Measurements from ENCODE around the gene DISC1. TPM values are rescaled to one million over a fixed set of nuclear protein-coding genes. Genes with fewer than 3 reads are reported as not detected.

DISC1 gene
- total and polyA plus RNA-seq, 2 donors (not counting 3 experiments of a cell fraction or from before 2014, with no cell fraction given), result 3.3 to 14.7 TPM

GRCh38 chr1:231882333-231882732 is 255.7 kb downstream of the DISC1 start:
- Histone ChIP-seq H3K27ac (ENCODE audit: insufficient read depth, low read depth, low read length) (no peak overlapping the region), H3K9me3 (replicated peaks; ENCODE audit: control insufficient read depth, insufficient read depth, low read length) (no peaks in the 10 kb centered on the region), H3K4me2 (ENCODE audit: insufficient read depth, low read length) (no peak overlapping the region), H3K4me3 (replicated peaks in 1 of 3; ENCODE audit: insufficient read depth in 1 of 3, low read depth in 1 of 3, low read length in 3 of 3) (no peak overlapping the region), H2AFZ (ENCODE audit: low read depth, low read length) (no peak overlapping the region), H3K79me2 (ENCODE audit: control insufficient read depth, insufficient read depth, low read length) (no peaks in the 10 kb centered on the region), H3K9me1 (replicated peaks; ENCODE audit: control insufficient read depth, extremely low read depth, insufficient read depth, low read length) (no peaks in the 10 kb centered on the region), H4K20me1 (replicated peaks; ENCODE audit: control insufficient read depth, extremely low read depth, insufficient read depth, low read length) (no peaks in the 10 kb centered on the region), H3K4me1 (ENCODE audit: control insufficient read depth, extremely low read depth, insufficient read depth, low read length) (peaks cover 17% of the 10 kb centered on the region), H3K27me3 (ENCODE audit: control insufficient read depth in 2 of 2, insufficient read depth in 2 of 2, low read length in 2 of 2) (no peaks in the 10 kb centered on the region), H3K9ac (replicated peaks; ENCODE audit: extremely low read depth, insufficient read depth, low read length) (no peak overlapping the region), H3K36me3 (ENCODE audit: control insufficient read depth in 2 of 2, extremely low read depth in 1 of 2, insufficient read depth in 2 of 2, low read length in 2 of 2) (no peaks in the 10 kb centered on the region)
- dilution Hi-C loops (cut with MboI; ENCODE audit: extremely low pct_ligation_motif_present, low sequenced_read_pairs), result no loop called here
- DNase-seq (ENCODE audit: low read depth, low spot score) (no peak), FAIRE-seq (no peak)
- intact Hi-C loops (cut with micrococcal nuclease), result no loop called here
- CTCF ChIA-PET, result no interaction called here
- POLR2A ChIA-PET, result no interaction called here
- no TSS peak for BruUV-seq (replicated peaks)
- no peak for TF ChIP-seq FOS (IDR thresholded peaks at IDR 0.05; ENCODE audit: borderline replicate concordance, insufficient read depth, low read length)
- TF ChIP-seq JUN (IDR thresholded peaks at IDR 0.05; ENCODE audit: borderline replicate concordance, insufficient read depth, insufficient read length, low read depth), result no peak
- no peak for TF ChIP-seq POLR2A (IDR thresholded peaks at IDR 0.05; ENCODE audit: low read depth, low read length)
- no peak for TF ChIP-seq MAX (IDR thresholded peaks at IDR 0.05; ENCODE audit: insufficient read depth, insufficient read length)
- no peak for TF ChIP-seq CTCF (IDR thresholded peaks at IDR 0.05; ENCODE audit: extremely low read depth in 1 of 2, insufficient read depth in 1 of 2, low read depth in 1 of 2, low read length in 2 of 2)
- TF ChIP-seq POLR2AphosphoS5 (IDR thresholded peaks at IDR 0.05; ENCODE audit: insufficient read depth, low read depth, low read length), result no peak
- TF ChIP-seq MYC (IDR thresholded peaks at IDR 0.05; ENCODE audit: low read depth, low read length), result no peak
- TF ChIP-seq GATA2 (IDR thresholded peaks at IDR 0.05; ENCODE audit: insufficient read depth, insufficient read length, low read depth, low read length), result no peak
- no peak for TF ChIP-seq EZH2 (IDR thresholded peaks at IDR 0.05; ENCODE audit: borderline replicate concordance, low read depth, low read length, severe bottlenecking)
